Mucosa of descending colon (tissue), 3 donors: ENCODE measurements around the gene CACNA2D3. TPM values are rescaled to one million over a fixed set of nuclear protein-coding genes. Genes with fewer than 3 reads are reported as not detected.
A peak's percentile ranks its signal among the peaks of the same experiment; 100 is the strongest.

Experiments used
- ATAC-seq: fragments of 200-7000 bp; cut with Tn5 transposase; one replicate; pipeline ENCODE4 v1.9.1; 2020; ENCODE audit warnings: mild to moderate bottlenecking, moderate library complexity
- DNase-seq, 3 donors: peaks; one replicate each; pipeline ENCODE4 v3.0.0-alpha.2; 2020
- H3K36me3 ChIP-seq: fragments of 200-600 bp; one replicate; pipeline ENCODE4 v1.8.0; 2021; ENCODE audit warnings: low read depth, mild to moderate bottlenecking
- H3K4me1 ChIP-seq: fragments of 200-600 bp; one replicate; pipeline ENCODE4 v1.8.0; 2021; ENCODE audit warnings: low read depth, mild to moderate bottlenecking
- H3K4me3 ChIP-seq: fragments of 200-600 bp; one replicate; pipeline ENCODE4 v1.8.0; 2021; ENCODE audit warnings: mild to moderate bottlenecking
- H3K9me3 ChIP-seq: fragments of 200-600 bp; one replicate; pipeline ENCODE4 v1.8.0; 2021; ENCODE audit warnings: mild to moderate bottlenecking
- CTCF ChIP-seq: fragments of 200-600 bp; IDR thresholded peaks from one replicate; pipeline ENCODE4 v1.8.0; 2022; ENCODE audit warnings: antibody characterized with exemption, mild to moderate bottlenecking
- intact Hi-C, 2 donors: fragments of 100-400 bp; cut with DNase I in 1 of 2; cut with micrococcal nuclease in 1 of 2; formaldehyde crosslinking; loops; one replicate each; pipeline versions ENCODE4 v1.11.0 to v1.11.1; 2022; cut with DNase I, micrococcal nuclease
- total RNA-seq, 3 donors: library from RNA; stranded (reverse); fragmentation: NEBNext Ultra II Directional in 2 of 3; extraction: Animal tissue kit (Norgen Biotek cat#: 25700) in 2 of 3; gene quantifications; one replicate each; pipeline versions ENCODE4 v1.2.1 to v1.2.4, GENCODE V29; 2021 to 2023
- donor health status: DM: no; HTN: no; CAD: no; lungs with moderate emphysema.
- donor health status: DM: no; HTN: no; CAD: no.
- donor health status: DM: no; HTN: yes; CAD: no.

CACNA2D3 gene
- total RNA-seq, 3 donors from 2014 or later: 0.34 to 3.5 (median 0.55) TPM

GRCh38 chr3:54736459-54736858 lies 614.1 kb downstream of the CACNA2D3 start:
- intact Hi-C loops: no loop called here
- ATAC-seq (no peak), DNase-seq (no peak)
- no peak overlapping the region for H3K4me3 ChIP-seq
- H3K4me1 ChIP-seq: no peaks in the 10 kb centered on the region
- H3K9me3 ChIP-seq: no peaks in the 10 kb centered on the region
- H3K36me3 ChIP-seq: no peaks in the 10 kb centered on the region
- TF ChIP-seq CTCF: no peak

GRCh38 chr3:54743755-54744154 lies 621.4 kb downstream of the CACNA2D3 start:
- Histone ChIP-seq H3K36me3 (no peaks in the 10 kb centered on the region), H3K4me3 (no peak overlapping the region), H3K4me1 (no peaks in the 10 kb centered on the region), H3K9me3 (no peaks in the 10 kb centered on the region)
- ATAC-seq (no peak), DNase-seq (peak in 1 of 3 donors; percentile 14)
- TF ChIP-seq CTCF: no peak
- intact Hi-C loops: no loop called here

- no peak for TF ChIP-seq CTCF
- Histone ChIP-seq H3K4me3 (no peak overlapping the region), H3K4me1 (no peaks in the 10 kb centered on the region), H3K36me3 (no peaks in the 10 kb centered on the region), H3K9me3 (no peaks in the 10 kb centered on the region)
- intact Hi-C loops: no loop called here
- DNase-seq (no peak), ATAC-seq (peak; percentile 24)
Measured at GRCh38 chr3:54744291-54744690, 621.9 kb downstream of the CACNA2D3 start.

- no peak for DNase-seq
- Histone ChIP-seq H3K9me3 (no peaks in the 10 kb centered on the region), H3K4me1 (no peaks in the 10 kb centered on the region), H3K36me3 (no peaks in the 10 kb centered on the region), H3K4me3 (no peak overlapping the region)
- intact Hi-C loops: no loop called here
- ATAC-seq: no peak
- TF ChIP-seq CTCF: no peak
Measured at GRCh38 chr3:54745843-54746242, 623.5 kb downstream of the CACNA2D3 start.

- no peak for TF ChIP-seq CTCF
- H3K9me3 ChIP-seq: no peaks in the 10 kb centered on the region
- intact Hi-C loops: no loop called here
- no peak overlapping the region for H3K4me3 ChIP-seq
- DNase-seq (no peak), ATAC-seq (no peak)
- H3K36me3 ChIP-seq: no peaks in the 10 kb centered on the region
- H3K4me1 ChIP-seq: no peaks in the 10 kb centered on the region
Measured at GRCh38 chr3:54746722-54747121, 624.4 kb downstream of the CACNA2D3 start.

- H3K4me1 ChIP-seq: no peaks in the 10 kb centered on the region
- no peak for TF ChIP-seq CTCF
- no peaks in the 10 kb centered on the region for H3K36me3 ChIP-seq
- H3K9me3 ChIP-seq: no peaks in the 10 kb centered on the region
- ATAC-seq (no peak), DNase-seq (no peak)
- intact Hi-C loops: no loop called here
- no peak overlapping the region for H3K4me3 ChIP-seq
Measured at GRCh38 chr3:54755756-54756155, 633.4 kb downstream of the CACNA2D3 start.
